Measurements from ENCODE around the gene POU2AF3.
A peak's percentile ranks its signal among the peaks of the same experiment; 100 is the strongest.

Gene POU2AF3

GRCh38 chr11:111282562-111283075, 15.7 kb upstream of the POU2AF3 start:
- H4K8ac ChIP-seq (ENCODE audit: low read depth, low read length), result no peak overlapping the region
- no peak overlapping the region for H3K4ac ChIP-seq (ENCODE audit: low read depth, low read length)
- H3K27me3 ChIP-seq (ENCODE audit: insufficient read depth, low read length), result no peaks in the 10 kb centered on the region
- H3K18ac ChIP-seq (ENCODE audit: low read length), result no peak overlapping the region
- H3K23ac ChIP-seq (ENCODE audit: low read length), result no peak overlapping the region
- H2BK5ac ChIP-seq (ENCODE audit: low read depth, low read length, poor library complexity), result no peak overlapping the region
- no peaks in the 10 kb centered on the region for H3K79me1 ChIP-seq (ENCODE audit: low read length)
- no peaks in the 10 kb centered on the region for H3K9me3 ChIP-seq (ENCODE audit: insufficient read depth, low read depth, low read length)
- no peak overlapping the region for H2BK12ac ChIP-seq (ENCODE audit: low read length)
- no peak overlapping the region for H3K27ac ChIP-seq (ENCODE audit: low read depth, low read length)
- WGBS (ENCODE audit: extremely low coverage, insufficient coverage, insufficient read length), result no CpG with 5 or more reads among the region's 3 CpGs
- H2AK5ac ChIP-seq (ENCODE audit: low read length), result no peak overlapping the region
- H3K79me2 ChIP-seq (ENCODE audit: control insufficient read depth, insufficient read depth, low read length, poor library complexity), result no peaks in the 10 kb centered on the region
- no peak overlapping the region for H4K91ac ChIP-seq (ENCODE audit: low read depth, low read length)
- H3K9ac ChIP-seq (ENCODE audit: low read length), result no peak overlapping the region
- no peak for DNase-seq
- H2BK120ac ChIP-seq (ENCODE audit: insufficient read depth, low read length, poor library complexity), result no peak overlapping the region
- no peak overlapping the region for H2AFZ ChIP-seq (ENCODE audit: insufficient read depth, low read length, poor library complexity)
- no peak overlapping the region for H3K14ac ChIP-seq (ENCODE audit: low read length)
- H3K36me3 ChIP-seq (ENCODE audit: control insufficient read depth in 1 of 2, insufficient read depth in 2 of 2, low read length in 2 of 2), result no peaks in the 10 kb centered on the region
- H3K4me1 ChIP-seq (ENCODE audit: control insufficient read depth in 1 of 2, insufficient read depth in 2 of 2, low read length in 2 of 2), result peaks cover 0 to 4% of the 10 kb centered on the region in 2 experiments
- H3K4me2 ChIP-seq (ENCODE audit: low read length), result no peak overlapping the region
- H3K4me3 ChIP-seq (ENCODE audit: low read depth, low read length), result no peak overlapping the region
- H4K12ac ChIP-seq (ENCODE audit: low read depth, low read length), result no peak overlapping the region

- Histone ChIP-seq H3K4ac (ENCODE audit: low read depth, low read length) (no peak overlapping the region), H3K4me3 (ENCODE audit: low read depth, low read length) (no peak overlapping the region), H3K4me2 (ENCODE audit: low read length) (no peak overlapping the region), H3K9me3 (ENCODE audit: insufficient read depth, low read depth, low read length) (no peaks in the 10 kb centered on the region), H3K79me1 (ENCODE audit: low read length) (no peaks in the 10 kb centered on the region), H3K9ac (ENCODE audit: low read length) (no peak overlapping the region), H2AK5ac (ENCODE audit: low read length) (no peak overlapping the region), H4K12ac (ENCODE audit: low read depth, low read length) (no peak overlapping the region), H2AFZ (ENCODE audit: insufficient read depth, low read length, poor library complexity) (no peak overlapping the region), H2BK5ac (ENCODE audit: low read depth, low read length, poor library complexity) (no peak overlapping the region), H3K36me3 (ENCODE audit: control insufficient read depth in 1 of 2, insufficient read depth in 2 of 2, low read length in 2 of 2) (no peaks in the 10 kb centered on the region), H2BK120ac (ENCODE audit: insufficient read depth, low read length, poor library complexity) (no peak overlapping the region), H2BK12ac (ENCODE audit: low read length) (no peak overlapping the region), H4K8ac (ENCODE audit: low read depth, low read length) (no peak overlapping the region), H3K4me1 (ENCODE audit: control insufficient read depth in 1 of 2, insufficient read depth in 2 of 2, low read length in 2 of 2) (peaks cover 0 to 4% of the 10 kb centered on the region in 2 experiments), H3K23ac (ENCODE audit: low read length) (no peak overlapping the region), H3K18ac (ENCODE audit: low read length) (no peak overlapping the region), H3K27me3 (ENCODE audit: insufficient read depth, low read length) (no peaks in the 10 kb centered on the region), H3K27ac (ENCODE audit: low read depth, low read length) (no peak overlapping the region), H4K91ac (ENCODE audit: low read depth, low read length) (no peak overlapping the region), H3K14ac (ENCODE audit: low read length) (no peak overlapping the region), H3K79me2 (ENCODE audit: control insufficient read depth, insufficient read depth, low read length, poor library complexity) (no peaks in the 10 kb centered on the region)
- WGBS (ENCODE audit: extremely low coverage, insufficient coverage, insufficient read length), result no CpG with 5 or more reads among the region's 33 CpGs
- peak; percentile 85 for DNase-seq
These were observed 14.3 kb upstream of the POU2AF3 start for GRCh38 chr11:111283945-111284481.

GRCh38 chr11:111285189-111286091, 12.9 kb upstream of the POU2AF3 start:
- Histone ChIP-seq H3K79me2 (ENCODE audit: control insufficient read depth, insufficient read depth, low read length, poor library complexity) (no peaks in the 10 kb centered on the region), H4K12ac (ENCODE audit: low read depth, low read length) (no peak overlapping the region), H3K27me3 (ENCODE audit: insufficient read depth, low read length) (no peaks in the 10 kb centered on the region), H3K4me3 (ENCODE audit: low read depth, low read length) (no peak overlapping the region), H3K9ac (ENCODE audit: low read length) (no peak overlapping the region), H2BK5ac (ENCODE audit: low read depth, low read length, poor library complexity) (no peak overlapping the region), H4K8ac (ENCODE audit: low read depth, low read length) (no peak overlapping the region), H3K36me3 (ENCODE audit: control insufficient read depth in 1 of 2, insufficient read depth in 2 of 2, low read length in 2 of 2) (no peaks in the 10 kb centered on the region), H4K91ac (ENCODE audit: low read depth, low read length) (no peak overlapping the region), H2AK5ac (ENCODE audit: low read length) (no peak overlapping the region), H3K14ac (ENCODE audit: low read length) (no peak overlapping the region), H2BK120ac (ENCODE audit: insufficient read depth, low read length, poor library complexity) (no peak overlapping the region), H3K4me2 (ENCODE audit: low read length) (no peak overlapping the region), H3K18ac (ENCODE audit: low read length) (no peak overlapping the region), H3K4me1 (ENCODE audit: control insufficient read depth in 1 of 2, insufficient read depth in 2 of 2, low read length in 2 of 2) (peaks cover 0 to 4% of the 10 kb centered on the region in 2 experiments), H2BK12ac (ENCODE audit: low read length) (no peak overlapping the region), H3K23ac (ENCODE audit: low read length) (no peak overlapping the region), H3K4ac (ENCODE audit: low read depth, low read length) (no peak overlapping the region), H3K27ac (ENCODE audit: low read depth, low read length) (no peak overlapping the region), H3K9me3 (ENCODE audit: insufficient read depth, low read depth, low read length) (no peaks in the 10 kb centered on the region), H3K79me1 (ENCODE audit: low read length) (no peaks in the 10 kb centered on the region), H2AFZ (ENCODE audit: insufficient read depth, low read length, poor library complexity) (no peak overlapping the region)
- WGBS (ENCODE audit: extremely low coverage, insufficient coverage, insufficient read length), result no CpG with 5 or more reads among the region's 18 CpGs
- DNase-seq, result no peak

- H4K91ac ChIP-seq (ENCODE audit: low read depth, low read length), result no peak overlapping the region
- H3K36me3 ChIP-seq (ENCODE audit: control insufficient read depth in 1 of 2, insufficient read depth in 2 of 2, low read length in 2 of 2), result no peaks in the 10 kb centered on the region
- H3K4me2 ChIP-seq (ENCODE audit: low read length), result no peak overlapping the region
- H3K9me3 ChIP-seq (ENCODE audit: insufficient read depth, low read depth, low read length), result no peaks in the 10 kb centered on the region
- no peak overlapping the region for H2BK120ac ChIP-seq (ENCODE audit: insufficient read depth, low read length, poor library complexity)
- WGBS (ENCODE audit: extremely low coverage, insufficient coverage, insufficient read length), result no CpG with 5 or more reads among the region's 5 CpGs
- DNase-seq, result no peak
- H3K79me1 ChIP-seq (ENCODE audit: low read length), result no peaks in the 10 kb centered on the region
- H3K4me1 ChIP-seq (ENCODE audit: control insufficient read depth in 1 of 2, insufficient read depth in 2 of 2, low read length in 2 of 2), result peaks cover 0 to 2% of the 10 kb centered on the region in 2 experiments
- no peak overlapping the region for H3K27ac ChIP-seq (ENCODE audit: low read depth, low read length)
- H3K4me3 ChIP-seq (ENCODE audit: low read depth, low read length), result no peak overlapping the region
- no peak overlapping the region for H2AFZ ChIP-seq (ENCODE audit: insufficient read depth, low read length, poor library complexity)
- no peak overlapping the region for H2BK12ac ChIP-seq (ENCODE audit: low read length)
- no peak overlapping the region for H2AK5ac ChIP-seq (ENCODE audit: low read length)
- H3K79me2 ChIP-seq (ENCODE audit: control insufficient read depth, insufficient read depth, low read length, poor library complexity), result no peaks in the 10 kb centered on the region
- no peak overlapping the region for H2BK5ac ChIP-seq (ENCODE audit: low read depth, low read length, poor library complexity)
- no peak overlapping the region for H3K14ac ChIP-seq (ENCODE audit: low read length)
- no peak overlapping the region for H4K8ac ChIP-seq (ENCODE audit: low read depth, low read length)
- no peaks in the 10 kb centered on the region for H3K27me3 ChIP-seq (ENCODE audit: insufficient read depth, low read length)
- H4K12ac ChIP-seq (ENCODE audit: low read depth, low read length), result no peak overlapping the region
- no peak overlapping the region for H3K18ac ChIP-seq (ENCODE audit: low read length)
- H3K9ac ChIP-seq (ENCODE audit: low read length), result no peak overlapping the region
- H3K23ac ChIP-seq (ENCODE audit: low read length), result no peak overlapping the region
- H3K4ac ChIP-seq (ENCODE audit: low read depth, low read length), result no peak overlapping the region
These were observed 6.6 kb upstream of the POU2AF3 start for GRCh38 chr11:111291764-111292163.

Data from trophoblast cell (in vitro differentiated cells and primary cell).